GM12873 (cell line): Measurements from ENCODE around the gene PRKCI.

ENCODE experiments used
- CTCF ChIP-seq: IDR thresholded peaks from 2 replicates; pipeline ENCODE4 v1.5.1; 2012; ENCODE audit warnings: low read depth, mild to moderate bottlenecking, moderate library complexity, low read length, control low read depth; ENCODE audit not compliant: insufficient read depth; ENCODE audit errors: missing control alignments

PRKCI gene

GRCh38 chr3:170354760-170355159 lies 132.5 kb downstream of the PRKCI start:
- no peak for TF ChIP-seq CTCF
